Middle frontal gyrus (tissue), 1 donor: Measurements from ENCODE around the gene MYADML2.

Source experiments
- DNase-seq: peaks from one replicate; pipeline ENCODE4 v3.0.0-alpha.2; 2015; ENCODE audit warnings: low spot score; ENCODE audit errors: extremely low spot score

The MYADML2 gene

GRCh38 chr17:81978524-81979298 is 31.7 kb upstream of the MYADML2 start:
- DNase-seq: no peak

GRCh38 chr17:81977211-81977808 is 30.3 kb upstream of the MYADML2 start, which contains the start of gene ASPSCR1:
ASPSCR1 (plus strand) TSS chr17:81977629; CDS start chr17:81977647, 18 bp downstream.
- peak; percentile 80 for DNase-seq

DNA sequence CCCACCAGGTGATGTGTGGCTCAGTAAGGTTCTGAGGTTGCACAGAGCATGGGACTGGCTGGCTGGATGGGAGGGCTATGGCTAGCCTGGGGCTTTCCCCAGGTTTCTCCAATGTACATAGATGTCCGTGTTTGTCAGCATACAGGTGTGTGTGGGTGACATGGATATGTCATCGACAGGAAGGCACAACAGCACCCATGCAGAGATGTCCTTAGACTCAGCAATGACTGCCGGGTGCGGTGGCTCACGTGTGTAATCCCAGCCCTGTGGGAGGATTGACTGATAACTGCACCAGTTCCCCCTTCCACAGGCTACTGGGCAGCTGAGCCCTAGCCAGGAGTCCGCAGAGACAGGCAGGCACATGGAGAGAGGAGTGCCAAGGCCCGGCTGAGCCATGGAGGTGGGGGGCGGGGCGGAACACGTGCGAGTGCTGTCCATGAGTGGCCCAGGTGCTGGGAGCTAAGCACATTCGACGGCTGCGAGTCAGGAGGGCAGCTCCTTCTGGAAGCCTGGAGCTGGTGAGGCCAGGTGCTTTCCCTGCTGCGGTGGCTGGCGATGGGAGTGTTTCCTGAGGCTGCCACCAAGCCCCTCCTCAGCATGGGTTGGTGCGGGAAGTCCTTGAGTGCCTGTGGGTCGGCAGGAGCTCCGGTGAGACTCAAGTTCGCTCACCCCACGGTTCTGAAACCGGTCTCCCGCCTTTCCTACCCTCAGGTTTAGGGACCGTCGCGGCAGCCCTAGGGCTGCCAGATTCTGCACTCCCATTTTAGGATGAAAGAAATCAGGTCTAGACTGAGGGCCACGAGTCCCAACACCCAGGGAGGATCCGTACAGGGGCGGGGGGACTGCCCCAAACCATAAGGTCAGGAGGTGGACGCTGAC is 29.5 kb upstream of the MYADML2 start:
- no peak for DNase-seq

GRCh38 chr17:81973432-81973831 is 26.4 kb upstream of the MYADML2 start:
- no peak for DNase-seq

GRCh38 chr17:81968850-81969812 is 22.1 kb upstream of the MYADML2 start:
- DNase-seq: no peak

GRCh38 chr17:81968396-81968745 is 21.3 kb upstream of the MYADML2 start:
- no peak for DNase-seq

DNA sequence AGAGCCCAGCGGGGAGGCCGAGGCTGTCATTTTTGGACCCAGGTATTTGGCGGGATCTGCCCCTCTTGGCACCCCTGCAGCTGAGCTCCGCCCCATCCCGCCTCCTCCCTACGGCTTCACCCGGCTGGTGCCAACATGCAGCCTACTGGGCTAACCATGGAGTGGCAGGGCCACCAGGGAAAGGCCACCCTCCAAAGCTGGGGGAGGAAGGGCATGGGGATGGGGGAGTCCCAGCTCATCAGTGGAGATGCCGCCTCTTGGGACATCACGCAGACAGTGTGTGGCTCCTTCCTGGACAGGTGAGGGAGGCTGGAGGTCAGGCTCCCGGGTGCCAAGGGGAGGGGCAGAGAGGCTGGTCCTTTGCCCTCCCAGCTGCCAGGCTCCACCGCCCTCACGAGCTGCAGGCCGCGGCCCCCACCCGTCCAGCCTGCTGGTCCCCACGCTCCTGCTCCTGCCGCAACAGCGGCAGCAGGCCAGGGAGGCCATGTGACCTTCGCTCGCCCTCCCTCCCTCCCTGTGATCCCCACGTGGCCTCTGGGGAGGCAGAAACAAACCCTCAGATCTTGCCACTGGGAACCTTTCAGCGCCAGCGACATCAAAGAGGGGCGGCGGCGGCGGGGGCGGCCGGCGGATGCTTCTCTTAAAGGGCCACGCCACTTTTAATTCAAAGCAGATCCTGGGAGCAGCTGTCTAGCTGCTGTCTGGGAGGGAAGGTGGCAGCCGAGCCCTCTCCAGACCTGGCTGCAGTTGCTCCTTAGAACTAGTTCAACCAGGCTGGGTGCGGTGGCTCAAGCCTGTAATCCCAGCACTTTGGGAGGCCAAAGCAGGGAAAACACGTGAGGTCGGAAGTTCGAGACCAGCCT is 20.7 kb upstream of the MYADML2 start:
- DNase-seq: peak; percentile 59

DNA sequence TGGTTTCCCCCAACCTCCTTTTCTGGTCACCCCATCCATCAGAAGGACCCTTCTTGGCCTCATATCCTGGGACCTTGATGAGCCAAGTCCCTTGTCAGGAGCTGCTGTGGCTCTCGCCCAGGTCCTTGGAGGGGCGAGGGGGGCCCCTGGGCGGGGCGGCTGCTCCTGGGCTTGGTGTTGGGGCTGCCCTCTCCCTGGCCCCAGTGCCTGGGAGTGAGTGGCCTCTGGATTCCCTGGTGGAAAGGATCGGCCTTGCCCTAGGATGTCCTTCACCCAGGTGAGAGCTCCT is 20.2 kb upstream of the MYADML2 start:
- DNase-seq: no peak

DNA sequence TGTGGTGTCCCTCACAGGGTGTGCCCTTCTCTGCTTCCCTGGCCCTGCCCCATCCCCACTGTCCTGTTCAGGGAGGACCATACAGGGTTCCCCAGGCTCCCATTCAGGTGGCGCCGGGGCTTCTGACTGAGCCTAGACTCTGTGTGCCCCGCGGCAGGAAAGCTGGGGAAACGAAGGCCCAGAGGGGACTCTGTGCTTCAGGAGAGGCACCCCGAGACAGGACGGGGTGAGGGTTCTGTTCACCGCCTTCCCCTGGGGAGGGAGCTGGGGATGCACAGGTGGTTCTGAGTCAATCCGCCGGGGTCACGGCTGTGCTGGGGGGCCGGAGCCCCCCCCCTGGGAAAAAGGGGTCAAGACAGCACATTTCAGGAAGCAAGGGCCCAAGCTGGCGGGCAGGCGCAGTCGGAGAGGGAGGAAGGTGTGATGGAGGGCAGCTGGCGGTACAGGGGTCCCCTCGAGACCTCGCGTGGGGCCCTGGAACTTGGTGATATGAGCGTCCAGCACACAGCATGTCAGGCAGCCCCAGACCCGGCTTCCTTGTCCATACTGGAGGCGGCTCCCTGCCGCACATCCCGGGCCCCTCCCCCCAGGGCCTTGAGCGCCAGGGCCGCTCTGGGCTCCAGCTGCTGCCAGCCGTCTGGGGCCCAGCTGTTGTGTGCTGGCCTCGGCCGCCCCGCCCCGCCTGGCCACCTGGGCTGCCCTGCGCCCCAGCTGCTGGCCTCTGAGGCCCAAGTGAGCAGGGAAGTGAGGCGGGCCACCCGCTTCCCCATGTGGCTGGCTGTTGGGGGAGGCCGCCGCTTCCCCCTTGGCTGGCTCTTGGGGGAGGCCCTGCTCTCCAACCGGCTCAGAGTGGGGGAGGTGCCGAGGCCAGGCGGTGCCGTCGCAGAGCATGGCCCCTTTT is 19.6 kb upstream of the MYADML2 start:
- DNase-seq: no peak

- DNase-seq: no peak
Measured at GRCh38 chr17:81964081-81964849, 17.2 kb upstream of the MYADML2 start.

- DNase-seq: no peak
Measured at GRCh38 chr17:81962499-81963441, 15.7 kb upstream of the MYADML2 start.

GRCh38 chr17:81961521-81962498 is 14.8 kb upstream of the MYADML2 start:
- no peak for DNase-seq

DNA sequence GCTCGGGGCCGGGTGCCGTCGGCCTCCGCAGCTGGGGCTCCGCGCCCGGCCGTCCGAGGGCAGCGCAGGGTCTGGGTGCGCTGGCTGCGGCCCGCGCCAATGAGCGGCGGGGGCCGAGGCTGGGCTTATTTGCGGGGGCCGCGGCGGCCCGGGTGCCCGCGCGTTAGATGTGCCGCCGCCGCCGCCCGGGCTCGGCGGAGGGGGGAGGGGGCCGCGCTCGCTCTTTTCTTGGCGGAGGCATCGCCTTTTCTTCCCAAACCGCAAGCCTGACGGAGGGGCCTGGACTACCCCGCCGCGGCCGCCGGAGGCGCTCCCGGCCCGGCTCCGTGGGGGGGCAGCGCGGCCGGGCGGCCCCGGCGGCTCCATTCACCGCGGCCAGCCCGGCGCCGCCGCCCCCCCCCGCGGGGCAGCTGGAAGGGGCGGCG is 14.1 kb upstream of the MYADML2 start, which contains the start of gene NOTUM:
Gene NOTUM, minus strand, starts transcription at position 101 of the 425 bp plus-strand sequence. CDS start 278 bp downstream, outside the sequence.
- DNase-seq: no peak

- no peak for DNase-seq
Measured at GRCh38 chr17:81960130-81960958, 13.3 kb upstream of the MYADML2 start.
